GM12878 (cell line): Measurements from ENCODE around the gene SIMC1. TPM values are rescaled to one million over a fixed set of nuclear protein-coding genes. Genes with fewer than 3 reads are reported as not detected.
A peak's percentile ranks its signal among the peaks of the same experiment; 100 is the strongest.

ENCODE experiments used
- BRCA1 ChIP-seq: IDR thresholded peaks from 2 replicates; pipeline ENCODE4 v1.6.1; 2011; ENCODE audit warnings: low read depth, low read length, improper control_type of control experiment
- CHD4 ChIP-seq: fragments of 200-600 bp; sonication (generic); IDR thresholded peaks from 2 replicates; pipeline ENCODE4 v1.6.1; 2016; ENCODE audit warnings: mild to moderate bottlenecking
- CREM ChIP-seq: IDR thresholded peaks from 2 replicates; pipeline ENCODE4 v1.6.1; 2014; ENCODE audit warnings: antibody characterized with exemption, low read depth
- HDAC2 ChIP-seq: fragments of 200-600 bp; sonication (generic); IDR thresholded peaks from 2 replicates; pipeline ENCODE4 v1.6.1; 2017
- IKZF2 ChIP-seq, 2 experiments: fragments of 450-650 bp; IDR thresholded peaks; 2 replicates each; pipeline ENCODE4 v1.6.1; 2017; ENCODE audit warnings: mild to moderate bottlenecking in 2 of 2, moderate library complexity in 2 of 2
- NR2F1 ChIP-seq: fragments of 450-650 bp; conservative IDR thresholded peaks from 2 replicates; pipeline ENCODE4 v1.6.1; 2017; ENCODE audit warnings: mild to moderate bottlenecking
- PAX8 ChIP-seq: fragments of 450-650 bp; IDR thresholded peaks from 2 replicates; pipeline ENCODE4 v1.6.1; 2017; ENCODE audit warnings: mild to moderate bottlenecking, moderate library complexity
- SIN3A ChIP-seq: IDR thresholded peaks from 2 replicates; pipeline ENCODE4 v1.6.1; 2012; ENCODE audit warnings: low read depth, low read length, improper control_type of control experiment
- SMAD5 ChIP-seq: IDR thresholded peaks from 2 replicates; pipeline ENCODE4 v1.6.1; 2016; ENCODE audit warnings: antibody characterized with exemption, low read depth
- STAT3 ChIP-seq: IDR thresholded peaks from 2 replicates; pipeline ENCODE4 v1.6.1; 2011; ENCODE audit warnings: low read depth, low read length, improper control_type of control experiment
- TCF12 ChIP-seq: IDR thresholded peaks from 2 replicates; pipeline ENCODE4 v1.6.1; 2011; ENCODE audit warnings: low read depth, mild to moderate bottlenecking, low read length
- TCF3 ChIP-seq: IDR thresholded peaks from 2 replicates; pipeline ENCODE4 v1.6.1; 2012; ENCODE audit warnings: low read depth, mild to moderate bottlenecking, low read length, borderline replicate concordance; ENCODE audit not compliant: insufficient read depth
- YY1 ChIP-seq: IDR thresholded peaks from 2 replicates; pipeline ENCODE4 v1.6.1; 2011; ENCODE audit warnings: low read depth, mild to moderate bottlenecking, low read length
- ZNF622 ChIP-seq: fragments of 450-650 bp; IDR thresholded peaks from 2 replicates; pipeline ENCODE4 v1.6.1; 2017; ENCODE audit warnings: mild to moderate bottlenecking, inconsistent platforms
- polyA plus RNA-seq, 11 experiments: library from polyadenylated mRNA; depleted of rRNA in 4 of 11; unstranded in 6 of 11; stranded (reverse) in 5 of 11; fragments of >200 nt; fragmentation: Nextera tagmentation in 4 of 11; fragmentation: Illumina TruSeq in 1 of 11; extraction: Ambion mirVana in 4 of 11; extraction: Trizol in 1 of 11; gene quantifications; 1 replicate in 1 of 11; 2 replicates in 10 of 11; pipeline versions ENCODE4 v1.2.1 to v1.2.3, GENCODE V29; 2011 to 2016; ENCODE audit warnings: inconsistent platforms in 2 of 11, missing spikeins in 2 of 11, low read depth in 1 of 11
- total RNA-seq, 4 experiments: library from RNA; depleted of rRNA in 3 of 4; stranded (reverse); fragments of >200 nt in 3 of 4; fragmentation: Illumina TruSeq in 1 of 4; extraction: Trizol in 1 of 4; gene quantifications; 2 replicates each; pipeline versions ENCODE4 v1.2.1 to v1.2.3, GENCODE V29; 2013 to 2021
- TF ChIP-seq, protein P1 (sequence below): fragments of 450-650 bp; IDR thresholded peaks from 2 replicates; pipeline ENCODE4 v1.6.1; 2016; ENCODE audit warnings: mild to moderate bottlenecking
- TF ChIP-seq, protein P2 (sequence below): fragments of 450-650 bp; IDR thresholded peaks from 2 replicates; pipeline ENCODE4 v1.6.1; 2017; ENCODE audit warnings: mild to moderate bottlenecking
- TF ChIP-seq, protein P3 (sequence below): IDR thresholded peaks from 2 replicates; pipeline ENCODE4 v1.6.1; 2012; ENCODE audit warnings: improper control_type of control experiment, low read depth, low read length; ENCODE audit not compliant: insufficient replicate concordance
- TF ChIP-seq, protein P4 (sequence below): fragments of 450-650 bp; IDR thresholded peaks from 2 replicates; pipeline ENCODE4 v1.6.1; 2017; ENCODE audit warnings: mild to moderate bottlenecking, low read depth, inconsistent platforms; ENCODE audit not compliant: poor library complexity, severe bottlenecking
- TF ChIP-seq, protein P5 (sequence below): IDR thresholded peaks from 2 replicates; pipeline ENCODE4 v1.6.1; 2011; ENCODE audit warnings: borderline replicate concordance, low read depth, mild to moderate bottlenecking, moderate library complexity, mixed read lengths, low read length; ENCODE audit not compliant: insufficient read depth; ENCODE audit errors: extremely low read length

The SIMC1 gene
- total and polyA plus RNA-seq, 10 of the 15 experiments (the other 5 are each of a cell fraction or from before 2014, with no cell fraction given) = 3.0 to 16.5 (median 10.4) TPM

DNA sequence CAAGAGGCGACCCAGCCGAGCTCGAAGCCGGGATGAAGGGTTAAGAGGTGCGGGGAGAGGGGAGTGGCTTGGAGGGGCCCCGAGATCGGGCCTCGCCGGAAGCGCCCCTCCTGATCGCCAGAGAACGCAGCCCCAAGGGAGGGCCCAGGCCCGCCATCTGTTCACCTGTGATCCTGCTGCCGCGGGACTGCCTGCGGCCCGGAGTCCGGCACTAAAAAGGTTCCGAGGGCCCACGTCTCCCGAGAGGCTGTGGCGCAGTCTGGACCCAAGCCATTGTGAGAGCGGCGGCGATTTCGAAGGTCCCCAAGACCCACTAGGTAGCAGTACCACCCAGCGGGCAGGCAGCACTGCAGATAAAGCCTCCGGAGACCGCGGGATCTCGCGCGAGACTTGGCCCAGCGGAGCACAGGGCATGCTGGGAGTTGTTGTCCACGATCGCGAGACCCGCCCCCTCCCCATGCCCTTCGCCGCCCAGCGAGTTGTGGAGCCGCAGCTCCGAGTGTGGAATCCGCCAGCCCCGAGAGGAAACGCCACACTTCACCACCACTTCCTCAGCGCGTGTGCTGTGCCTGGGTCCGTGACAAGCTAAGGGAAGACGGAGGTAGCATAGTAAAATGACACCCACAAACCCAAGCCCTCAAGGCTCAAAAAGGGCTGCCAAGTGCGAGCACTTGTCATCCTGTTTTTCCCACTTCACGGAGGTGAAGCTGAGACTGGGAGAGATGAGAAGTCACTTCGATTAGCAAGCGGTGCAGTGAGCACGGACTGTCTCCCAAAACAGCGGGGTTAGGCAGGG, 123.4 kb downstream of the SIMC1 start, which contains the start of gene KIAA1191 (continued):
- TF ChIP-seq, protein P1, sequence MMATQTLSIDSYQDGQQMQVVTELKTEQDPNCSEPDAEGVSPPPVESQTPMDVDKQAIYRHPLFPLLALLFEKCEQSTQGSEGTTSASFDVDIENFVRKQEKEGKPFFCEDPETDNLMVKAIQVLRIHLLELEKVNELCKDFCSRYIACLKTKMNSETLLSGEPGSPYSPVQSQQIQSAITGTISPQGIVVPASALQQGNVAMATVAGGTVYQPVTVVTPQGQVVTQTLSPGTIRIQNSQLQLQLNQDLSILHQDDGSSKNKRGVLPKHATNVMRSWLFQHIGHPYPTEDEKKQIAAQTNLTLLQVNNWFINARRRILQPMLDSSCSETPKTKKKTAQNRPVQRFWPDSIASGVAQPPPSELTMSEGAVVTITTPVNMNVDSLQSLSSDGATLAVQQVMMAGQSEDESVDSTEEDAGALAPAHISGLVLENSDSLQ = no peak
- TF ChIP-seq PAX8 (no peak), STAT3 (no peak), BRCA1 (peak; percentile 88), ZNF622 (no peak), HDAC2 (no peak), IKZF2 (IDR thresholded peaks at IDR 0.05) (peak; percentile 36 to 66; a peak in 2 of 4 replicates), TCF12 (peak; percentile 57; the same call in 1 of the 2 replicates), TCF3 (peak; percentile 82; the same call in 1 of the 2 replicates), NR2F1 (peak; percentile 41; the same call in 1 of the 2 replicates), YY1 (peak; percentile 58), CREM (peak; percentile 73), SMAD5 (peak; percentile 90), CHD4 (no peak), SIN3A (no peak)
- TF ChIP-seq, protein P2, sequence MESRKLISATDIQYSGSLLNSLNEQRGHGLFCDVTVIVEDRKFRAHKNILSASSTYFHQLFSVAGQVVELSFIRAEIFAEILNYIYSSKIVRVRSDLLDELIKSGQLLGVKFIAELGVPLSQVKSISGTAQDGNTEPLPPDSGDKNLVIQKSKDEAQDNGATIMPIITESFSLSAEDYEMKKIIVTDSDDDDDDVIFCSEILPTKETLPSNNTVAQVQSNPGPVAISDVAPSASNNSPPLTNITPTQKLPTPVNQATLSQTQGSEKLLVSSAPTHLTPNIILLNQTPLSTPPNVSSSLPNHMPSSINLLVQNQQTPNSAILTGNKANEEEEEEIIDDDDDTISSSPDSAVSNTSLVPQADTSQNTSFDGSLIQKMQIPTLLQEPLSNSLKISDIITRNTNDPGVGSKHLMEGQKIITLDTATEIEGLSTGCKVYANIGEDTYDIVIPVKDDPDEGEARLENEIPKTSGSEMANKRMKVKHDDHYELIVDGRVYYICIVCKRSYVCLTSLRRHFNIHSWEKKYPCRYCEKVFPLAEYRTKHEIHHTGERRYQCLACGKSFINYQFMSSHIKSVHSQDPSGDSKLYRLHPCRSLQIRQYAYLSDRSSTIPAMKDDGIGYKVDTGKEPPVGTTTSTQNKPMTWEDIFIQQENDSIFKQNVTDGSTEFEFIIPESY = no peak
- TF ChIP-seq, protein P3, sequence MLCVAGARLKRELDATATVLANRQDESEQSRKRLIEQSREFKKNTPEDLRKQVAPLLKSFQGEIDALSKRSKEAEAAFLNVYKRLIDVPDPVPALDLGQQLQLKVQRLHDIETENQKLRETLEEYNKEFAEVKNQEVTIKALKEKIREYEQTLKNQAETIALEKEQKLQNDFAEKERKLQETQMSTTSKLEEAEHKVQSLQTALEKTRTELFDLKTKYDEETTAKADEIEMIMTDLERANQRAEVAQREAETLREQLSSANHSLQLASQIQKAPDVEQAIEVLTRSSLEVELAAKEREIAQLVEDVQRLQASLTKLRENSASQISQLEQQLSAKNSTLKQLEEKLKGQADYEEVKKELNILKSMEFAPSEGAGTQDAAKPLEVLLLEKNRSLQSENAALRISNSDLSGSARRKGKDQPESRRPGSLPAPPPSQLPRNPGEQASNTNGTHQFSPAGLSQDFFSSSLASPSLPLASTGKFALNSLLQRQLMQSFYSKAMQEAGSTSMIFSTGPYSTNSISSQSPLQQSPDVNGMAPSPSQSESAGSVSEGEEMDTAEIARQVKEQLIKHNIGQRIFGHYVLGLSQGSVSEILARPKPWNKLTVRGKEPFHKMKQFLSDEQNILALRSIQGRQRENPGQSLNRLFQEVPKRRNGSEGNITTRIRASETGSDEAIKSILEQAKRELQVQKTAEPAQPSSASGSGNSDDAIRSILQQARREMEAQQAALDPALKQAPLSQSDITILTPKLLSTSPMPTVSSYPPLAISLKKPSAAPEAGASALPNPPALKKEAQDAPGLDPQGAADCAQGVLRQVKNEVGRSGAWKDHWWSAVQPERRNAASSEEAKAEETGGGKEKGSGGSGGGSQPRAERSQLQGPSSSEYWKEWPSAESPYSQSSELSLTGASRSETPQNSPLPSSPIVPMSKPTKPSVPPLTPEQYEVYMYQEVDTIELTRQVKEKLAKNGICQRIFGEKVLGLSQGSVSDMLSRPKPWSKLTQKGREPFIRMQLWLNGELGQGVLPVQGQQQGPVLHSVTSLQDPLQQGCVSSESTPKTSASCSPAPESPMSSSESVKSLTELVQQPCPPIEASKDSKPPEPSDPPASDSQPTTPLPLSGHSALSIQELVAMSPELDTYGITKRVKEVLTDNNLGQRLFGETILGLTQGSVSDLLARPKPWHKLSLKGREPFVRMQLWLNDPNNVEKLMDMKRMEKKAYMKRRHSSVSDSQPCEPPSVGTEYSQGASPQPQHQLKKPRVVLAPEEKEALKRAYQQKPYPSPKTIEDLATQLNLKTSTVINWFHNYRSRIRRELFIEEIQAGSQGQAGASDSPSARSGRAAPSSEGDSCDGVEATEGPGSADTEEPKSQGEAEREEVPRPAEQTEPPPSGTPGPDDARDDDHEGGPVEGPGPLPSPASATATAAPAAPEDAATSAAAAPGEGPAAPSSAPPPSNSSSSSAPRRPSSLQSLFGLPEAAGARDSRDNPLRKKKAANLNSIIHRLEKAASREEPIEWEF = no peak
- TF ChIP-seq, protein P4, sequence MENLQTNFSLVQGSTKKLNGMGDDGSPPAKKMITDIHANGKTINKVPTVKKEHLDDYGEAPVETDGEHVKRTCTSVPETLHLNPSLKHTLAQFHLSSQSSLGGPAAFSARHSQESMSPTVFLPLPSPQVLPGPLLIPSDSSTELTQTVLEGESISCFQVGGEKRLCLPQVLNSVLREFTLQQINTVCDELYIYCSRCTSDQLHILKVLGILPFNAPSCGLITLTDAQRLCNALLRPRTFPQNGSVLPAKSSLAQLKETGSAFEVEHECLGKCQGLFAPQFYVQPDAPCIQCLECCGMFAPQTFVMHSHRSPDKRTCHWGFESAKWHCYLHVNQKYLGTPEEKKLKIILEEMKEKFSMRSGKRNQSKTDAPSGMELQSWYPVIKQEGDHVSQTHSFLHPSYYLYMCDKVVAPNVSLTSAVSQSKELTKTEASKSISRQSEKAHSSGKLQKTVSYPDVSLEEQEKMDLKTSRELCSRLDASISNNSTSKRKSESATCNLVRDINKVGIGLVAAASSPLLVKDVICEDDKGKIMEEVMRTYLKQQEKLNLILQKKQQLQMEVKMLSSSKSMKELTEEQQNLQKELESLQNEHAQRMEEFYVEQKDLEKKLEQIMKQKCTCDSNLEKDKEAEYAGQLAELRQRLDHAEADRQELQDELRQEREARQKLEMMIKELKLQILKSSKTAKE = no peak
- TF ChIP-seq, protein P5, sequence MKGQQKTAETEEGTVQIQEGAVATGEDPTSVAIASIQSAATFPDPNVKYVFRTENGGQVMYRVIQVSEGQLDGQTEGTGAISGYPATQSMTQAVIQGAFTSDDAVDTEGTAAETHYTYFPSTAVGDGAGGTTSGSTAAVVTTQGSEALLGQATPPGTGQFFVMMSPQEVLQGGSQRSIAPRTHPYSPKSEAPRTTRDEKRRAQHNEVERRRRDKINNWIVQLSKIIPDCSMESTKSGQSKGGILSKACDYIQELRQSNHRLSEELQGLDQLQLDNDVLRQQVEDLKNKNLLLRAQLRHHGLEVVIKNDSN = no peak
